ENCODE results near the gene KLF12.

KLF12 gene

GRCh38 chr13:74134221-74134776, at the start of gene KLF12:
TSS of gene KLF12 (minus strand) at chr13:74134404.
- DNase-seq (ENCODE audit: low read depth) = peak; percentile 94
- H3K4me3 ChIP-seq (ENCODE audit: low read depth, low read length) = peak within 1 kb of the TSS; percentile 78

- no peak overlapping the region for H3K4me3 ChIP-seq (ENCODE audit: low read depth, low read length)
- DNase-seq (ENCODE audit: low read depth) = no peak
These were observed 48.3 kb upstream of the KLF12 start for GRCh38 chr13:74182491-74182890.

- no peak overlapping the region for H3K4me3 ChIP-seq (ENCODE audit: low read depth, low read length)
- DNase-seq (ENCODE audit: low read depth) = no peak
These were observed 40.6 kb upstream of the KLF12 start for GRCh38 chr13:74174810-74175209.

GRCh38 chr13:74173822-74174221, 39.6 kb upstream of the KLF12 start:
- DNase-seq (ENCODE audit: low read depth) = no peak
- H3K4me3 ChIP-seq (ENCODE audit: low read depth, low read length) = no peak overlapping the region

GRCh38 chr13:74171641-74172040, 37.4 kb upstream of the KLF12 start:
- H3K4me3 ChIP-seq (ENCODE audit: low read depth, low read length) = no peak overlapping the region
- no peak for DNase-seq (ENCODE audit: low read depth)

GRCh38 chr13:74169676-74170075, 35.5 kb upstream of the KLF12 start:
- no peak overlapping the region for H3K4me3 ChIP-seq (ENCODE audit: low read depth, low read length)
- no peak for DNase-seq (ENCODE audit: low read depth)

GRCh38 chr13:74168263-74168675, 34.1 kb upstream of the KLF12 start:
- no peak overlapping the region for H3K4me3 ChIP-seq (ENCODE audit: low read depth, low read length)
- DNase-seq (ENCODE audit: low read depth) = no peak

GRCh38 chr13:74166261-74167004, 32.2 kb upstream of the KLF12 start:
- DNase-seq (ENCODE audit: low read depth) = no peak
- no peak overlapping the region for H3K4me3 ChIP-seq (ENCODE audit: low read depth, low read length)

GRCh38 chr13:74162782-74163181, 28.6 kb upstream of the KLF12 start:
- no peak for DNase-seq (ENCODE audit: low read depth)
- H3K4me3 ChIP-seq (ENCODE audit: low read depth, low read length) = no peak overlapping the region

- no peak overlapping the region for H3K4me3 ChIP-seq (ENCODE audit: low read depth, low read length)
- DNase-seq (ENCODE audit: low read depth) = no peak
These were observed 27.9 kb upstream of the KLF12 start for GRCh38 chr13:74162135-74162534.

GRCh38 chr13:74158571-74159352, 24.6 kb upstream of the KLF12 start:
- no peak for DNase-seq (ENCODE audit: low read depth)
- no peak overlapping the region for H3K4me3 ChIP-seq (ENCODE audit: low read depth, low read length)

- DNase-seq (ENCODE audit: low read depth) = no peak
- no peak overlapping the region for H3K4me3 ChIP-seq (ENCODE audit: low read depth, low read length)
These were observed 23.8 kb upstream of the KLF12 start for GRCh38 chr13:74158028-74158427.

GRCh38 chr13:74154981-74155380, 20.8 kb upstream of the KLF12 start:
- no peak for DNase-seq (ENCODE audit: low read depth)

GRCh38 chr13:74153316-74153715, 19.1 kb upstream of the KLF12 start:
- no peak overlapping the region for H3K4me3 ChIP-seq (ENCODE audit: low read depth, low read length)
- DNase-seq (ENCODE audit: low read depth) = no peak

More at GRCh38 chr13:74154981-74155380, 20.8 kb upstream of the KLF12 start:
- no peak overlapping the region for H3K4me3 ChIP-seq (ENCODE audit: low read depth, low read length)

GRCh38 chr13:74151859-74152258, 17.7 kb upstream of the KLF12 start:
- H3K4me3 ChIP-seq (ENCODE audit: low read depth, low read length) = no peak overlapping the region
- DNase-seq (ENCODE audit: low read depth) = no peak

GRCh38 chr13:74148352-74148751, 14.1 kb upstream of the KLF12 start:
- no peak for DNase-seq (ENCODE audit: low read depth)
- no peak overlapping the region for H3K4me3 ChIP-seq (ENCODE audit: low read depth, low read length)

- no peak overlapping the region for H3K4me3 ChIP-seq (ENCODE audit: low read depth, low read length)
- DNase-seq (ENCODE audit: low read depth) = no peak
These were observed 11.2 kb upstream of the KLF12 start for GRCh38 chr13:74145249-74145975.

- no peak for DNase-seq (ENCODE audit: low read depth)
- no peak overlapping the region for H3K4me3 ChIP-seq (ENCODE audit: low read depth, low read length)
These were observed 10.1 kb upstream of the KLF12 start for GRCh38 chr13:74144269-74144668.

GRCh38 chr13:74142257-74142656, 8.1 kb upstream of the KLF12 start:
- DNase-seq (ENCODE audit: low read depth) = no peak
- no peak overlapping the region for H3K4me3 ChIP-seq (ENCODE audit: low read depth, low read length)

- DNase-seq (ENCODE audit: low read depth) = no peak
- H3K4me3 ChIP-seq (ENCODE audit: low read depth, low read length) = no peak overlapping the region
These were observed 4.0 kb upstream of the KLF12 start for GRCh38 chr13:74138241-74138640.
